ENCODE results near the gene BRINP2. TPM values are rescaled to one million over a fixed set of nuclear protein-coding genes. Genes with fewer than 3 reads are reported as not detected.

BRINP2 gene
- total and polyA plus RNA-seq, 2 of the 8 experiments (the other 6 are each of a cell fraction or from before 2014, with no cell fraction given), result 0.39 to 0.42 TPM

DNA sequence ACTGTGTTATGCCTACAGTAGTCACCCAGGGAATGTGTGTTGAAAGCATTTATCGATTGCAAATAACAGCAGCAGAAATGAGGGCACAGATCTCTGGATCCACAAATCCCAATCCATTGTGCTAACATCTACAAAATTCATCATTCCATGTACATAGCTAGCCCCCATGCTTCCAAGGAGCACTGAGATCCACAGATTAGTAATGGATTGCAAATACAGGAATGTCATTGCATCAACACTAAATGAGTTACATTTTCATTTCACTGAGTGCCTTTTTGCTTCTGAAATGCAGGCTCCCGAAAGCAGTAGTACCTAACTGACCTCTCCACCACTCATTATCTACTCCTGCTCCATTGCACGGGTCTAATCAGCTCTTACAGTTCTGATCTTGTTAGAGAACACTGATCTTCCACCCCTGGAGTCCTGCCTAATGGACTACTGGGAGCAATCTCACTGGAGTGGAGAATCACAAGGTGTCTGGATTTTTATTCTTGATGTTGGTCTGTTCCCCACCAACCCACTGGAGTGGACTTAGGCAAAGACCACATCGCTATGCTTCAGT lies 36.7 kb upstream of the BRINP2 start (continued):
- TF ChIP-seq, protein P1, sequence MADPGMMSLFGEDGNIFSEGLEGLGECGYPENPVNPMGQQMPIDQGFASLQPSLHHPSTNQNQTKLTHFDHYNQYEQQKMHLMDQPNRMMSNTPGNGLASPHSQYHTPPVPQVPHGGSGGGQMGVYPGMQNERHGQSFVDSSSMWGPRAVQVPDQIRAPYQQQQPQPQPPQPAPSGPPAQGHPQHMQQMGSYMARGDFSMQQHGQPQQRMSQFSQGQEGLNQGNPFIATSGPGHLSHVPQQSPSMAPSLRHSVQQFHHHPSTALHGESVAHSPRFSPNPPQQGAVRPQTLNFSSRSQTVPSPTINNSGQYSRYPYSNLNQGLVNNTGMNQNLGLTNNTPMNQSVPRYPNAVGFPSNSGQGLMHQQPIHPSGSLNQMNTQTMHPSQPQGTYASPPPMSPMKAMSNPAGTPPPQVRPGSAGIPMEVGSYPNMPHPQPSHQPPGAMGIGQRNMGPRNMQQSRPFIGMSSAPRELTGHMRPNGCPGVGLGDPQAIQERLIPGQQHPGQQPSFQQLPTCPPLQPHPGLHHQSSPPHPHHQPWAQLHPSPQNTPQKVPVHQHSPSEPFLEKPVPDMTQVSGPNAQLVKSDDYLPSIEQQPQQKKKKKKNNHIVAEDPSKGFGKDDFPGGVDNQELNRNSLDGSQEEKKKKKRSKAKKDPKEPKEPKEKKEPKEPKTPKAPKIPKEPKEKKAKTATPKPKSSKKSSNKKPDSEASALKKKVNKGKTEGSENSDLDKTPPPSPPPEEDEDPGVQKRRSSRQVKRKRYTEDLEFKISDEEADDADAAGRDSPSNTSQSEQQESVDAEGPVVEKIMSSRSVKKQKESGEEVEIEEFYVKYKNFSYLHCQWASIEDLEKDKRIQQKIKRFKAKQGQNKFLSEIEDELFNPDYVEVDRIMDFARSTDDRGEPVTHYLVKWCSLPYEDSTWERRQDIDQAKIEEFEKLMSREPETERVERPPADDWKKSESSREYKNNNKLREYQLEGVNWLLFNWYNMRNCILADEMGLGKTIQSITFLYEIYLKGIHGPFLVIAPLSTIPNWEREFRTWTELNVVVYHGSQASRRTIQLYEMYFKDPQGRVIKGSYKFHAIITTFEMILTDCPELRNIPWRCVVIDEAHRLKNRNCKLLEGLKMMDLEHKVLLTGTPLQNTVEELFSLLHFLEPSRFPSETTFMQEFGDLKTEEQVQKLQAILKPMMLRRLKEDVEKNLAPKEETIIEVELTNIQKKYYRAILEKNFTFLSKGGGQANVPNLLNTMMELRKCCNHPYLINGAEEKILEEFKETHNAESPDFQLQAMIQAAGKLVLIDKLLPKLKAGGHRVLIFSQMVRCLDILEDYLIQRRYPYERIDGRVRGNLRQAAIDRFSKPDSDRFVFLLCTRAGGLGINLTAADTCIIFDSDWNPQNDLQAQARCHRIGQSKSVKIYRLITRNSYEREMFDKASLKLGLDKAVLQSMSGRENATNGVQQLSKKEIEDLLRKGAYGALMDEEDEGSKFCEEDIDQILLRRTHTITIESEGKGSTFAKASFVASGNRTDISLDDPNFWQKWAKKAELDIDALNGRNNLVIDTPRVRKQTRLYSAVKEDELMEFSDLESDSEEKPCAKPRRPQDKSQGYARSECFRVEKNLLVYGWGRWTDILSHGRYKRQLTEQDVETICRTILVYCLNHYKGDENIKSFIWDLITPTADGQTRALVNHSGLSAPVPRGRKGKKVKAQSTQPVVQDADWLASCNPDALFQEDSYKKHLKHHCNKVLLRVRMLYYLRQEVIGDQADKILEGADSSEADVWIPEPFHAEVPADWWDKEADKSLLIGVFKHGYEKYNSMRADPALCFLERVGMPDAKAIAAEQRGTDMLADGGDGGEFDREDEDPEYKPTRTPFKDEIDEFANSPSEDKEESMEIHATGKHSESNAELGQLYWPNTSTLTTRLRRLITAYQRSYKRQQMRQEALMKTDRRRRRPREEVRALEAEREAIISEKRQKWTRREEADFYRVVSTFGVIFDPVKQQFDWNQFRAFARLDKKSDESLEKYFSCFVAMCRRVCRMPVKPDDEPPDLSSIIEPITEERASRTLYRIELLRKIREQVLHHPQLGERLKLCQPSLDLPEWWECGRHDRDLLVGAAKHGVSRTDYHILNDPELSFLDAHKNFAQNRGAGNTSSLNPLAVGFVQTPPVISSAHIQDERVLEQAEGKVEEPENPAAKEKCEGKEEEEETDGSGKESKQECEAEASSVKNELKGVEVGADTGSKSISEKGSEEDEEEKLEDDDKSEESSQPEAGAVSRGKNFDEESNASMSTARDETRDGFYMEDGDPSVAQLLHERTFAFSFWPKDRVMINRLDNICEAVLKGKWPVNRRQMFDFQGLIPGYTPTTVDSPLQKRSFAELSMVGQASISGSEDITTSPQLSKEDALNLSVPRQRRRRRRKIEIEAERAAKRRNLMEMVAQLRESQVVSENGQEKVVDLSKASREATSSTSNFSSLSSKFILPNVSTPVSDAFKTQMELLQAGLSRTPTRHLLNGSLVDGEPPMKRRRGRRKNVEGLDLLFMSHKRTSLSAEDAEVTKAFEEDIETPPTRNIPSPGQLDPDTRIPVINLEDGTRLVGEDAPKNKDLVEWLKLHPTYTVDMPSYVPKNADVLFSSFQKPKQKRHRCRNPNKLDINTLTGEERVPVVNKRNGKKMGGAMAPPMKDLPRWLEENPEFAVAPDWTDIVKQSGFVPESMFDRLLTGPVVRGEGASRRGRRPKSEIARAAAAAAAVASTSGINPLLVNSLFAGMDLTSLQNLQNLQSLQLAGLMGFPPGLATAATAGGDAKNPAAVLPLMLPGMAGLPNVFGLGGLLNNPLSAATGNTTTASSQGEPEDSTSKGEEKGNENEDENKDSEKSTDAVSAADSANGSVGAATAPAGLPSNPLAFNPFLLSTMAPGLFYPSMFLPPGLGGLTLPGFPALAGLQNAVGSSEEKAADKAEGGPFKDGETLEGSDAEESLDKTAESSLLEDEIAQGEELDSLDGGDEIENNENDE (IDR thresholded peaks at IDR 0.05; ENCODE audit: insufficient replicate concordance, low read length), result no peak

Measured in H1 (cell line).